ENCODE data around the gene TXNDC11.

DNA sequence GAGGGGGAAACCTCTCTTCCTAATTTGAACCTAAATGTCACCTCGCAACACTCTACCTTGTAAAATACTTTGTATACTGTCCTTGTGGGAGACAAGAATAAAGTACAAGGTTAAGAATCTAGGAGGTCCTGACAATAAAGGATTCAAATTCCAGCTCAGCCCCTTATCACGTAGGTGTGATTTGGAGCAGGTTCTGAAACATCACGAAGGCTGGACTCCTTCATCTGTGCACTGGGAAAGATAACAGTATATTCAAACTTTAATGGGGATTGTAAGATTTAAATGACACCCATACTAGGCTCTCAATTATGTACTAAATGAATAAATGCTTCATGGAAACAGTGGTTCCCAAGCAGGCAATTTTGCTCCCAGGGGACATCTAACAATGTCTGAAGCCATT, 2.1 kb downstream of the TXNDC11 start:
- TF ChIP-seq EZH2 (IDR thresholded peaks at IDR 0.05; ENCODE audit: low read length): no peak
- TF ChIP-seq, protein P1, sequence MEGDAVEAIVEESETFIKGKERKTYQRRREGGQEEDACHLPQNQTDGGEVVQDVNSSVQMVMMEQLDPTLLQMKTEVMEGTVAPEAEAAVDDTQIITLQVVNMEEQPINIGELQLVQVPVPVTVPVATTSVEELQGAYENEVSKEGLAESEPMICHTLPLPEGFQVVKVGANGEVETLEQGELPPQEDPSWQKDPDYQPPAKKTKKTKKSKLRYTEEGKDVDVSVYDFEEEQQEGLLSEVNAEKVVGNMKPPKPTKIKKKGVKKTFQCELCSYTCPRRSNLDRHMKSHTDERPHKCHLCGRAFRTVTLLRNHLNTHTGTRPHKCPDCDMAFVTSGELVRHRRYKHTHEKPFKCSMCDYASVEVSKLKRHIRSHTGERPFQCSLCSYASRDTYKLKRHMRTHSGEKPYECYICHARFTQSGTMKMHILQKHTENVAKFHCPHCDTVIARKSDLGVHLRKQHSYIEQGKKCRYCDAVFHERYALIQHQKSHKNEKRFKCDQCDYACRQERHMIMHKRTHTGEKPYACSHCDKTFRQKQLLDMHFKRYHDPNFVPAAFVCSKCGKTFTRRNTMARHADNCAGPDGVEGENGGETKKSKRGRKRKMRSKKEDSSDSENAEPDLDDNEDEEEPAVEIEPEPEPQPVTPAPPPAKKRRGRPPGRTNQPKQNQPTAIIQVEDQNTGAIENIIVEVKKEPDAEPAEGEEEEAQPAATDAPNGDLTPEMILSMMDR (optimal IDR thresholded peaks at IDR 0.05 in 1 of 3, IDR thresholded peaks at IDR 0.05 in 1 of 3, conservative IDR thresholded peaks at IDR 0.05 in 1 of 3; ENCODE audit: extremely low read depth in 1 of 3, insufficient read depth in 2 of 3, low read length in 3 of 3): no peak
